Stomach (tissue), 4 donors: ENCODE results near the gene KDM4B.

Experiments
- POLR2A ChIP-seq, 4 donors: fragments of 450-650 bp; IDR thresholded peaks; one replicate each; pipeline ENCODE4 v1.6.1; 2016; ENCODE audit warnings: antibody characterized with exemption in 4 of 4, control low read depth in 2 of 4, mild to moderate bottlenecking in 1 of 4, moderate library complexity in 1 of 4
- POLR2AphosphoS5 ChIP-seq, 3 donors: sonication (generic); formaldehyde crosslinking; IDR thresholded peaks; one replicate each; pipeline ENCODE4 v1.6.1; 2016; ENCODE audit warnings: antibody characterized with exemption in 3 of 3
- TF ChIP-seq, protein P1 (sequence below), 7 experiments: fragments of 450-650 bp in 4 of 7; fragments of 200-600 bp in 3 of 7; sonication (generic) in 3 of 7; IDR thresholded peaks; one replicate each; pipeline ENCODE4 v1.5.1; 2016 to 2019; ENCODE audit warnings: antibody characterized with exemption in 7 of 7, control low read depth in 2 of 7, mild to moderate bottlenecking in 1 of 7

DNA sequence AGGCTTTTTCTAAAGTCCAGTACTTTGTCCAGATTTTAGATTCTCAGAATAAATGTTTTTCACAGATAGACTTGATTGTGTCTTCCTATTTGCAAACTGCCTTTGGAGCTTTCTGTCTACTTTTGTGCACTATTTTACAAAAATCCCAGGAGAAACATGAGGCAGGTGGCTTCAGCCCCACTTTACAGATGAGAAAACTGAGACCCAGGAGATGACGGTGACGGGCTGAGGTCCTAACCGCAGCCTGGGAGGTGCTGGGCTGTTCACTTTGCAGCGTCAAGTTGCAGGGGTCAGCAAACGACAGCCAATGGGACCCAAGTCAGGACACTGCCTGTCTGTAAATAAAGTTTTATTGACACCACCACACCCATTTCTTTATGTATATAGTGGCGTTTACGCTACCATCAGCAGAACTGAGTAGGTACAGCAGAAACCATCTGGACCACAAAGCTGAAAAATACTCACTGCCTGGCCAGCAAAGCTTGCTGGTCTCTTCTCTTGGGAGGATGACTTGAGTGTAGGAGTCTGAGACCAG, 6.8 kb upstream of the KDM4B start:
- TF ChIP-seq POLR2A (IDR thresholded peaks at IDR 0.05) = no peak
- no peak for TF ChIP-seq POLR2AphosphoS5 (IDR thresholded peaks at IDR 0.05)
- TF ChIP-seq, protein P1, sequence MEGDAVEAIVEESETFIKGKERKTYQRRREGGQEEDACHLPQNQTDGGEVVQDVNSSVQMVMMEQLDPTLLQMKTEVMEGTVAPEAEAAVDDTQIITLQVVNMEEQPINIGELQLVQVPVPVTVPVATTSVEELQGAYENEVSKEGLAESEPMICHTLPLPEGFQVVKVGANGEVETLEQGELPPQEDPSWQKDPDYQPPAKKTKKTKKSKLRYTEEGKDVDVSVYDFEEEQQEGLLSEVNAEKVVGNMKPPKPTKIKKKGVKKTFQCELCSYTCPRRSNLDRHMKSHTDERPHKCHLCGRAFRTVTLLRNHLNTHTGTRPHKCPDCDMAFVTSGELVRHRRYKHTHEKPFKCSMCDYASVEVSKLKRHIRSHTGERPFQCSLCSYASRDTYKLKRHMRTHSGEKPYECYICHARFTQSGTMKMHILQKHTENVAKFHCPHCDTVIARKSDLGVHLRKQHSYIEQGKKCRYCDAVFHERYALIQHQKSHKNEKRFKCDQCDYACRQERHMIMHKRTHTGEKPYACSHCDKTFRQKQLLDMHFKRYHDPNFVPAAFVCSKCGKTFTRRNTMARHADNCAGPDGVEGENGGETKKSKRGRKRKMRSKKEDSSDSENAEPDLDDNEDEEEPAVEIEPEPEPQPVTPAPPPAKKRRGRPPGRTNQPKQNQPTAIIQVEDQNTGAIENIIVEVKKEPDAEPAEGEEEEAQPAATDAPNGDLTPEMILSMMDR (IDR thresholded peaks at IDR 0.05) = no peak
